Measurements from ENCODE around the gene ESRRA. TPM values are rescaled to one million over a fixed set of nuclear protein-coding genes. Genes with fewer than 3 reads are reported as not detected.

ESRRA gene
- total and polyA plus RNA-seq, 9 donors = 2.3 to 17.4 (median 11.9) TPM

DNA sequence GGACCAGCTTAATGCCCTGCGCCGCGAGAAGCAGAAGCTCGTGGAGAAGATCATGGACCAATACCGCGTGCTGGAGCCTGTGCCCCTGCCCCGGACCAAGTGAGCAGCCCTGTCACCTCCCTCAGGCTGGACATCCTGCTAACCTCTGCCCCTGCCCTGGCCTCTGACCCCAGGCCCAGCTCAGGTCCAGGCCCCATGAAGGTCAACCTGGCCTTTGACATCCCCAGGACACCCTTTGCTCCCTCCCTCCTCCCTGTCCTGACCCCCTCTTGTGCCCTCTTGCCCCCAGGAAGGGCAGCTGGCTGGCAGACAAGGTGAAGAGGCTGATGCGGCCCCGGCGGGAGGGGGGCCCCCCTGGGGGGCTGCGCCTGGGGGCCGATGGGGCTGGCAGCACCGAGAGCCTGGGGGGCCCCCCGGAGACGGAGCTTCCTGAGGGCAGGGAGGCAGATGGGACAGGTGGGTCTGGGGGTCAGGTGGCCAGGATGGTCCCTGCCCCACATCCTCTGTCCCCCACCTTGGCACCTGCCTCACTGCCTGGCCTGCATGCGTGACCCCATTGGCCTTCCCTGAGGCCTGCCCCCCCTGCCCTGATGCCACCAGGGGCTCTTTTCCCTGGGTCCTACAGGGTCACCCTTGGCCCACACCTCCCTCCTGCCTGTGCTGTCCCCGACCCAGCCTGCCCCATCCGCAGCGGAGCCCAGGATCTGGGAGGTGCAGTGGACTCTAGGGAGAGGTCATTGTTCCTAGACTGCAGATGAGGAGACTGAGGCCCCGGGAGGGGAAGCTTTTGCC is 48.6 kb downstream of the ESRRA start:
- Histone ChIP-seq H3K27ac (no peak overlapping the region), H3K4me3 (no peak overlapping the region)
- intact Hi-C loops (cut with DNase I) = no loop called here

DNA sequence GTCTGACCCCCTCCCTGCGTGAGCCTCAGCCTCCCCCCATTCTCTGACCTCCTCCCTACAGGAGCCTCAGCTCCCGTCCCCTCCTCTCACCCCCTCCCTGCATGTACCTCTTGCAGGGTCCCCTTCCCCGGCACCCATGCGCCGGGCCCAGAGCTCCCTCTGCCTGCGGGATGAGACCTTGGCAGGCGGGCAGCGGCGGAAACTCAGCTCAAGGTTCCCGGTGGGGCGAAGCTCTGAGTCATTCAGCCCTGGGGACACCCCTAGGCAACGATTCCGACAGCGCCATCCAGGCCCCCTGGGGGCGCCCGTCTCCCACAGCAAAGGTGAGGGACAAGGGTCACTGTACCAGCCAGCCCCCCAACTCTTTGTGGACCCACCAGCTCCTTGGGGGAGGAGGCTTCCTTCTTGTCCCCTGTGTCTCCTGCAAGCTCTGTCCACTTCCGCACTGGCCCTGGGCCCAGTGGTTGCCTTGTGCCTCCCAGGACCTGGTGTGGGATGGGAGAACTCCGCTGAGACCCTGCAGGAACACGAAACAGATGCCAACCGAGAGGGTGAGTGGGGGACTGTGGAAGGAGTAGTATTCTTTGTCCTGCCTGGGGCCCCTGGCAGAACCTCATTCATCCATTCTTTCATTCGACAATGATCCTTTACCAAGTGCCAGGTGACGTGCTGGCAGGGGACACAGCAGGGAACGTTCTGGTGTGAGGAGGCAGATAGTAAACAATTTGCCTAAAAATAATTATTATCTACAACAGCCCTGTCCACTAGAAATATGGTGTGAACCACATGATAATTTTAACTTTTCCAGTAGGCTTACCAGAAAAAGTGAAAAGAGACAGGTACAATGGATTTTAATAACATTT is 50.0 kb downstream of the ESRRA start:
- Histone ChIP-seq H3K36me3 (no peaks in the 10 kb centered on the region), H3K9me3 (no peaks in the 10 kb centered on the region), H3K27me3 (no peaks in the 10 kb centered on the region), H3K27ac (no peak overlapping the region), H3K4me3 (peak overlapping the region; percentile 19), H3K4me1 (ENCODE audit: insufficient read depth) (peaks cover 15% of the 10 kb centered on the region)
- TF ChIP-seq POLR2A (IDR thresholded peaks at IDR 0.05) = no peak
- TF ChIP-seq, protein P1, sequence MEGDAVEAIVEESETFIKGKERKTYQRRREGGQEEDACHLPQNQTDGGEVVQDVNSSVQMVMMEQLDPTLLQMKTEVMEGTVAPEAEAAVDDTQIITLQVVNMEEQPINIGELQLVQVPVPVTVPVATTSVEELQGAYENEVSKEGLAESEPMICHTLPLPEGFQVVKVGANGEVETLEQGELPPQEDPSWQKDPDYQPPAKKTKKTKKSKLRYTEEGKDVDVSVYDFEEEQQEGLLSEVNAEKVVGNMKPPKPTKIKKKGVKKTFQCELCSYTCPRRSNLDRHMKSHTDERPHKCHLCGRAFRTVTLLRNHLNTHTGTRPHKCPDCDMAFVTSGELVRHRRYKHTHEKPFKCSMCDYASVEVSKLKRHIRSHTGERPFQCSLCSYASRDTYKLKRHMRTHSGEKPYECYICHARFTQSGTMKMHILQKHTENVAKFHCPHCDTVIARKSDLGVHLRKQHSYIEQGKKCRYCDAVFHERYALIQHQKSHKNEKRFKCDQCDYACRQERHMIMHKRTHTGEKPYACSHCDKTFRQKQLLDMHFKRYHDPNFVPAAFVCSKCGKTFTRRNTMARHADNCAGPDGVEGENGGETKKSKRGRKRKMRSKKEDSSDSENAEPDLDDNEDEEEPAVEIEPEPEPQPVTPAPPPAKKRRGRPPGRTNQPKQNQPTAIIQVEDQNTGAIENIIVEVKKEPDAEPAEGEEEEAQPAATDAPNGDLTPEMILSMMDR (IDR thresholded peaks at IDR 0.05) = peak; percentile 51 to 71 (median 67)
- DNase-seq = peak; percentile 76 to 85 (median 81)
- WGBS, 3 donors = 7 to 10% (median 7%) methylated on average over 23 of the region's 23 CpGs
- intact Hi-C loops (cut with DNase I) = loop anchor here in 1 of 4 donors (5.0 kb wide), 1 partner anchor 38 kb away; the partner anchor contains the start of genes PRDX5 and TRMT112

More for the DNA sequence above, 48.6 kb downstream of the ESRRA start:
- Histone ChIP-seq H3K36me3 (no peaks in the 10 kb centered on the region), H3K27me3 (no peaks in the 10 kb centered on the region), H3K9me3 (no peaks in the 10 kb centered on the region), H3K4me1 (ENCODE audit: insufficient read depth) (peaks cover 9% of the 10 kb centered on the region)
- no peak for DNase-seq
- WGBS, 3 donors = 62 to 74% (median 72%) methylated on average over 20 of the region's 20 CpGs
- TF ChIP-seq, protein P1 (IDR thresholded peaks at IDR 0.05) = no peak
- TF ChIP-seq EP300 (IDR thresholded peaks at IDR 0.05) (no peak), POLR2A (IDR thresholded peaks at IDR 0.05) (no peak)

DNA sequence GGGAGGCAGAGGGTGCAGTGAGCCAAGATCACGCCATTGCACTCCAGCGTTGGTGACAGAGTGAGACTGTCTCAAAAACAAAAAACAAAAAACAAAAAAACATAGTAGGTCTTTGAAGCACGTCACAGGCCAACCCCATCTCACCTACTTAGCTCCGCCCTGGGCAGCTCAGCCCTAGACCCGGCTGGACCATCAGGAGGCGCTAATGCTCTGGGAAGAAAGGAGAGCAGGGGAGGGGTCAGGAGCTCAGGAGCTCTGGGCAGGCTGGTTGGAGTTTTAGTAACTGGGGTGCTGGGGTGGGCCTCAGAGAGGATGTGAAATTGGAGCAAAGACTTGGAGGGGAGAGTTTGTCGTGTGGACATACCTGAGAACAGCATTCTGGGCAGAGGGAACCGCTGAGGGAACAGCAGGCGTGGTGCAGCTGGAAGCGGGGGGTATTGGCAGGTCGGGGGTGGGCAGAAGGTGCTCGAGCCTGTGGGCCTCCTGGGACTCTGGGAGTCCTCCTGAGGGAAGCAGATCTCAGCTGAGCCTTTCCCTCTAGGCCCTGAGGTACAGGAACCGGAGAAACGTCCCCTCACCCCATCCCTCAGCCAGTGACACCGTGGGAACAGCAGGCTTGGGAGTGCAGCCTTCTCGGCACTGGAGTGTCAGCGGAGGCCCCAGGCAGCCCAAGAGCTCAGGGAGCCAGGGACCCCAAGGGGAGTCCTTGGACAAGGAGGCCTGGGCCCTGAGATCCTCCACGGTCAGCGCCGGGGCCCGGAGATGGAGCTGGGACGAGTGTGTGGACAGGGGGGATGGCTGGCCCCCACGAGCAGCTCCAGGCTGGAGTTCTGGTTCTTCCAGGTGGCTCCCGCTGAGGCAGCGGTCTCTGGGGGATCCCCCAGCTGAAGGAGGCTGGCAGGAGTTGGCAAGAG is 51.4 kb downstream of the ESRRA start:
- peaks cover 15% of the 10 kb centered on the region for H3K4me1 ChIP-seq (ENCODE audit: insufficient read depth)
- TF ChIP-seq, protein P1 (IDR thresholded peaks at IDR 0.05) = no peak
- TF ChIP-seq POLR2A (IDR thresholded peaks at IDR 0.05) = no peak
- TF ChIP-seq EP300 (IDR thresholded peaks at IDR 0.05) = no peak
- no peak for DNase-seq
- intact Hi-C loops (cut with DNase I) = loop anchor here in 1 of 4 donors (5.0 kb wide), 1 partner anchor 39 kb away; the partner anchor contains the start of genes PRDX5 and TRMT112
- no peaks in the 10 kb centered on the region for H3K9me3 ChIP-seq
- WGBS, 3 donors = 82 to 86% (median 86%) methylated on average over 25 of the region's 25 CpGs
- no peak overlapping the region for H3K4me3 ChIP-seq
- no peak overlapping the region for H3K27ac ChIP-seq
- H3K36me3 ChIP-seq = no peaks in the 10 kb centered on the region
- H3K27me3 ChIP-seq = no peaks in the 10 kb centered on the region
